Measurements from ENCODE around the gene ZBTB8OS.
"Not testable (repeated sequence)": the region's sequence is repeated elsewhere in the genome, so short reads cannot be mapped to it uniquely, and the experiment has no call there.

DNA sequence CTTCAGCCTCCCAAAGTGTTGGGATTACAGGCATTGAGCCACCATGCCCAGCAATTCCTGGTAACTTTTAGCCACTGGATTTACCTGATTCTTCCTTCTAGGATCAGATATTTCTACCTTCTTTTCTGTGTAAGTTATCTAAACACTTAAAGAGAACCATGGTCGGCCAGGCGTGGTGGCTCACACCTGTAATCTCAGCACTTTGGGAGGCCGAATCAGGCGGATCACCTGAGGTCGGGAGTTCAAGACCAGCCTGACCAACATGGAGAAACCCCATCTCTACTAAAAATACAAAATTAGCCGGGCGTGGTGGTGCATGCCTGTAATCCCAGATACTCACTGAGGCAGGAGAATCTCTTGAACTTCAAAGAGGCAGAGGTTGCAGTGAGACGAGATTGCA lies 46.6 kb upstream of the ZBTB8OS start:
- TF ChIP-seq TARDBP (IDR thresholded peaks at IDR 0.05); FOXK2 (IDR thresholded peaks at IDR 0.05); FOXA1 (IDR thresholded peaks at IDR 0.05); FOXM1 (IDR thresholded peaks at IDR 0.05; ENCODE audit: borderline replicate concordance); ELF4 (IDR thresholded peaks at IDR 0.05); SUZ12 (IDR thresholded peaks at IDR 0.05); BHLHE40 (IDR thresholded peaks at IDR 0.05; ENCODE audit: borderline replicate concordance); HDGF (IDR thresholded peaks at IDR 0.05; ENCODE audit: borderline replicate concordance); L3MBTL2 (conservative IDR thresholded peaks at IDR 0.05); ARNT (IDR thresholded peaks at IDR 0.05): not testable (repeated sequence)

Data from HEK293T (cell line).